Measurements from ENCODE around the gene CHORDC1.
A peak's percentile ranks its signal among the peaks of the same experiment; 100 is the strongest.

The CHORDC1 gene

DNA sequence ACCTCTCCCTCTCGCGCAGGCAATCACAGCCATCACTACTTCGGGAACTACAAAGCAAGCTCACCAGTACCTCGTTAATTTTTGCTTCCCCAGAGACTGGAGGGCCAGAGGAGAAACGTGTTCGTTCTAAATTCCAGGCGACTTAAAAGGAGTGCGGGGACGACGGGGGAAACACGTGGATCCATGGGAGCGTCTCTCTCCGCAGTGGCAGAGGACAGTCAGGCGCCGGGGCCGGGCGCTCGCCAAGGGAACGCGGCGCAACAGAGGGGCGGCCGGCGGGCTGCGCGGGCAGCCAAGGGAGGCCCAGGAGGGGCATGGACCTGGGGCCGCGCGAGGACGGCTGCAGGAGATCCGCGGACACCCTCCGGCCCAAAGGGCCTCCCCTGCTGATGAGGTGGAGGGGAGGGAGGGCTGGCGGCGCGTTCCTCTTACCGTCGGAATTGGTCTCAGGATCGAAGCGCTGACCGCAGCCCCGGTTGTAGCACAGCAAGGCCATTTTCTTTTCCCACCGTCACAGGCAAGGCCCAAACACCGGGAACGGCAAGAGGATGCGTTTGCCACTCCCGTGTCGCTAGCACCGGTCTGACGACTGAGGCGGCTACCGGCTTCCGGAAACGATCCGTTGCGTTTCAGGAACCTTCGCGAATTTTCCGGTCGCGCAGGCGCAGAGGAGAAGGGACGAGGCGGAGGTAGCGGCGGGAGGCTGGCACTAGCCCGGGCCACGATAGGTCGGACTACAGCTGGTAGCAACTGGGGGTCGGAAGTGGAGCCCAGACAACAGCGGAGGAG is at the start of gene CHORDC1:
CHORDC1 (minus strand) TSS at position 591 of the 789 bp plus-strand sequence; CDS start at position 496, 95 bp downstream.
- peak; percentile 87 to 97 (median 93) for DNase-seq

DNA sequence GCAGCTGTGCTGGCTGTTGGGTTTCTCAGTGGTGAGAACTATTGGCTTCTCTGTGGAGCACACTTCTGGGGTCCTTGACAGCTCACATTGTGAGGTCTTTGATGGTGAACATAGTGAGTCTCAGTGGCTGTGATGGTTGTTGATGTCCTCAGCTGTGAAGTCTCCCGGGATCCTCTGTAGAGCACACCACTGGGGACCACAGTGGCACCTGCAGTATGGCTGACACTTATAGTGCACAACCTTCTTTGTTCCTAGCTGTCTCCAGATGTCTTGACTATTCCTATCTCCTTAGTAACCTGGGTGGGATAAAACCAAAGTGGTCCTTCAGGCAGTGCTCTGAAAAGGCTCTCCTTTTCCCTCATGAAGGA is 34.3 kb upstream of the CHORDC1 start:
- no peak for DNase-seq

DNA sequence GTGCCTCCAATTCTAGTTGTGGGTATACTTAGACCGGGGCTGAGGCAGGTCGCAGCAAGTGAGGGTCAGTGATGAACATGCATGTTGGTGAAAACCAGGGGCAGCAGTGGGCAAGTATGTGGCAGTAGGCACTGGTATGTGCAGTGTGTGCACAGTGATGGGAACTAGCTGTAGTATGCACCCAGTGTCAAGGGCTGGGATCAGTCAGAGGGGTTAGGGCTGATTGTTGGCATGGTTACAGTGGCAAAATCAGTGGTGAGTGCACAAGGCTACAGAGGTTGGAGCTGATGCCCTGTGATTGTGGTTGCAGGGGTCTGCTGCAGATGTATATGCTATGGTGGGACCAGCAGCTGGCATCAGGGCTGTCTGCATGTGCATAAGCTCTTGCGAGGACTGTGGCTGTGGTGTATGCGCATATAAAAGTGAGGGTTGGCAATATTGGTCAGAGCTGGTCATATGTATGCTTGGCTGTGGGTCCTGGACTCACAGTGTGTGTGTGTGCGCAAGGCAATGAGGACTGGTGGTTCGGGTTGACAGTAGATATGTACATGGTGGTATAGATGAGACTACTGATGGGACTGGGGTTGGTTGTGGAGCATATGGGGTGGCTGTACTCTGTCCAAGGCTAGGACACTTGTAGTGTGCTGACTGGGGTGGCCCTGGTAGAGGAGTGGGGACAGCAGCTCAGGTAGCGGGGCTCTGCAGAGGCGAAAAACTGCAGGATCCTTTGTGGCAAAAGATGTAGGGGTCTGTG is 33.7 kb upstream of the CHORDC1 start:
- no peak for DNase-seq

DNA sequence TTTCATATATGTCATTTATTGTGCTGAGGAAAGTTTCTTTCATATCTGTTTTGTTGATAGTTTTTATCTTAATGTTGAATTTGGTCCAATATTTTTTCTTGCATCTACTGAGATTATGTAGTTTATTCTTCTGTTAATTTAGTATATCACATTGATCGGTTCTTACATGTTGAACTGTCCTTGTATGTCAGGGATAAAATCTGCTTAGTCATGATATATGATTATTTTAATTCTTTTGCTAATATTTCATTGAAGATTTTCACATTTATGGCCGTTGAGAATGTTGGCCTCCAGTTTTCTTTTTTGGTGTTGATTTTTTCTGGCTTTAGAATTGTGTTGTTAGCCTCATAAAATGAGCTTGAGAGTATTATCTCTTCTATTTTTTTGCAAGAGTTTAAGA is 31.2 kb upstream of the CHORDC1 start:
- no peak for DNase-seq

DNA sequence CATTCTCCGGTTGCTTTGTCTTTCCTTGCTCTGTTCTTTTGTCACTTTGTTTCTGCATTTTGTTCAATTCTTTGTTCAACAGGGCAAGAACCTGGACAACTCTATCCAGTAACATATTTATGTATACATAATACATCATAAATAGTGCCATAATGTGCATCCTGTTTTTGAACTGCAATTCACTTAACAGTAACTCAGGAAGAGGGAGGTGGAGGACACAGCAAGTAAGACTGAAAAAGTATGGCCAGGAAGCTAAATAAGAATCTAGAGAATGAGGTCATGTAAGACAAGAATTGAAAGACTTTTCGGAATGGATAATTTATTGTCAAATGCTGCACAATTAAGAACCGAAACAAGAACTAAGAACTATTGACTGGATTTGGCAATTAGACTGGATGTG is 29.2 kb upstream of the CHORDC1 start:
- no peak for DNase-seq

DNA sequence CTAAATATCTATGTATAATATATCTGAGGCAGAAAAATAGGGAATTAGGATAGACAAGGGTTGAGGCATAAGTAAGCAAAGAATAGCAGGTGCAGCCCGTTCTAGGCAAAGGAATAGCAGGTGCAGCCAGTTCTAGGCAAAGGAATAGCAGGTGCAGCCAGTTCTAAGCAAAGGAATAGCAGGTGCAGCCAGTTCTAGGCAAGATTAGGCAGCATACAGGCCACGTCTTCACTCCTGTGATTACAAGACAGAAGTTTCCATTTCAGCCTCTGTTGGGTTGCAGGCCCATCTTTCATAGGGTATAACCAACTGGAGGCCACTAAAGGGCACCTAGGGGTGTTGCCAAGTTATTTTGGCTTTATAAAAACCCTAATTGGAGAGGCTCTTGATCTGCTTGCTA is 28.8 kb upstream of the CHORDC1 start:
- peak in 2 of 3 experiments; percentile 13 to 61 for DNase-seq

DNA sequence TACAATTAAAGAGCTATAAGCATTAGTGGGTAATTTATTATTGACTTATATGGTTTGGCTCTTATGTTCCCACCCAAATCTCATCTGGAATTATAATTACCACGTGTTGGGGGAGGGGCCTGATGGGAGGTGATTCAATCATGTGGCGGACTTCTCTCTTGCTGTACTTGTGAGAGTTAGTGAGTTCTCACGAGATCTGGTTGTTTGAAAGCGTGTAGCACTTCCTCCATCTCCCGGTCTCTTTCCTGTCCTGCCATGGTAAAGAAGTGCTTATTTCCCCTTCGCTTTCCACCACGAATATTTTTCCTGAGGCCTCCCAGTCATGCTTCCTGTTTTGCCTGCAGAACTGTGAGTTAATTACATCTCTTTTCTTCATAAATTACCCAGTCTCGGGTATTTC is 28.1 kb upstream of the CHORDC1 start:
- DNase-seq: peak in 1 of 3 experiments; percentile 25

DNA sequence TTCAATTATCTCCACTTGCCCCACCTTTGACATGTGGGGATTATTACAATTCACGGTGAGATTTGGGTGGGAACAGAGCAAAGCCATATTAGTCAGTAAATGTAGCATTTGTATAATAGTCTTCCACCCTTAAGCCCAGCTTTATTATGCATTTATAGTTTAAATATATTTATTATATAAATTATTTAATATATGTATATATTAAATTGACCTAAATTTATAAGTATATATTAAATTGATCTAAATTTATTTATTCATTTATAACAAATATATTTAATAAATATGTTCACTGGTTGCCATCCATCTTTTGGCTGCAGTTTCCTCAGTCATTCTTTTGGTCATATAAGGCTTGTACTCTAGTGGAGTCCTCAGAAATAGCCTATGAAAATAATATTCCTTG is 23.6 kb upstream of the CHORDC1 start:
- DNase-seq: no peak

DNA sequence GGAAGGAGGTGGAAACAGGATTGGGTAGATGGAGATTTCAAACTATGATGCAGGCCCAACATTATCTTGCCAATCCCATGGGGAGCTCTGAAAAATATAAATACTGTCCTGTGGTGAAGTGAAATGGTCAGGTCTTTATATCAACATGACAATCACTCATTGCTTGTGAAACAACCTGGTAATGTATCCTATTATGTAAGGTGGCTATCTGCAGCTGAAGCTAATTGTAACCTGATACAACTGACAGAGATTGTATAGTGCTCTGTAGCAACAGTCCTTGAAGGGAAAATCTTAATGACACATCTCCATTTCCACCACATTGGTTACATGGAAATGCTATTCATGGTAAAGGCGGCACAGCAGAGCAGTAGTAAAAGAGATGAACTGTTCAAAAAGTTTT is 20.7 kb upstream of the CHORDC1 start:
- peak; percentile 23 to 84 (median 52) for DNase-seq

DNA sequence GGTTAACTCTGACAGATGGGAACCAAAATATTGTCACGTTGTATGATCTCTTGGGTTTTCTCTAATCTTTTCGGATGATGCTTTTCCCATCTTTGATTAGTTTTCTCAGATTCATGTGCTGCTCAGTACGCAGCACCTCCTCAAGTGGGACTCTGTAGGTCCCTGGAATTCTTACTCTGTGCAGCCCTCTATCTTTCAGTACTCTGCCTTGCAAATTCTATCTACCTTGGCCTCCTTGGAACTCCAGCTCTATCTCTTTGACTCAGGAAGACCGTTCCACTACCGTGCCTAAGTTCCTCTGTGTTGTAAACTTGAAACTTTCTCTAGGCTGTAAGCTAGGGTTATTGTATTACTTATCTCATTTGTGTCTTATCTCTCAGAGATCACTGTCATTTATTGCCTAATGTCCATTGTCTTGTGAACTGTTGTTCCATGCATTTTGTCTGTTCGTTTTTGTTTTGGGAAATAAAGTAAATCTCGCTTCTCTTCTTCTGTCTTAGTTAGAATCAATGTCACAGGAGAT is 20.1 kb upstream of the CHORDC1 start:
- no peak for DNase-seq

DNA sequence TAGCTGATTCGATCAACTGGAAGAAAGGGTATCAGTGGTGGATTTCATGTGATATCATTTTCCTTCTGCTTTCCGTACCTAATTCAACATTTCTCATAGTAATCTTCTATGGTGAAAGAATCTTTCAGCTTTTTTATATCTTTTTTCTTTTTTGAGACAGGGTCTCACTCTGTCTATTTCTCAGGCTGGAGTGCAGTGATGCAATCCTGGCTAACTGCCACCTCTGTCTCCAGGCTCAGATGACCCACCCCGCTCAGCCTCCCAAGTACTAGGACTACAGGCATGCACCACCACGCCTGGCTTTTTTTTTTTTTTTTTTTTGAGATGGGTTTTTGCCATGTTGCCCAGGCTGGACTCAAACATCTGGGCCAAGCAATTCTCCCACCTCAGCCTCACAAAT is 18.6 kb upstream of the CHORDC1 start:
- peak in 2 of 3 experiments; percentile 37 to 63 for DNase-seq

DNA sequence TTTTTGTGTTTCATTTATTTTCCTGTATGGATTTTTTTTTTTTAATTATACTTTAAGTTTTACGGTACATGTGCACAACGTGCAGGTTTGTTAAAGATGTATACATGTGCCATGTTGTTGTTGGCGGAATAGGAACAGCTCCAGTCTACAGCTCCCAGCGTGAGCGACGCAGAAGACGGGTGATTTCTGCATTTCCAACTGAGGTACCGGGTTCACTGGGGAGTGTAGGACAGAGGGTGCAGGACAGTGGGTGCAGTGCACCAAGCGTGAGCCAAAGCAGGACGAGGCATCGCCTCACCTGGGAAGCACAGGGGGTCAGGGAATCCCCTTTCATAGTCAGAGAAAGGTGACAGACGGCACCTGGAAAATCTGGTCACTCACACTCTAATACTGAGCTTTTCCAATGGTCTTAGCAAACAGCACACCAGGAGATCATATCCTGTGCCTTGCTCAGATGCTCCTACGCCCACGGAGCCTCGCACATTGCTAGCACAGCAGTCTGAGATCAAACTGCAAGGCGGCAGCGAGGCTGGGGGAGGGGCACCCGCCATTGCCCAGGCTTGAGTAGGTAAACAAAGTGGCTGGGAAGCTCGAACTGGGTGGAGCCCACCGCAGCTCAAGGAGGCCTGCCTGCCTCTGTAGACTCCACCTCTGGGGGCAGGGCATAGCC is 17.3 kb upstream of the CHORDC1 start:
- DNase-seq: peak in 2 of 3 experiments; percentile 72 to 86

DNA sequence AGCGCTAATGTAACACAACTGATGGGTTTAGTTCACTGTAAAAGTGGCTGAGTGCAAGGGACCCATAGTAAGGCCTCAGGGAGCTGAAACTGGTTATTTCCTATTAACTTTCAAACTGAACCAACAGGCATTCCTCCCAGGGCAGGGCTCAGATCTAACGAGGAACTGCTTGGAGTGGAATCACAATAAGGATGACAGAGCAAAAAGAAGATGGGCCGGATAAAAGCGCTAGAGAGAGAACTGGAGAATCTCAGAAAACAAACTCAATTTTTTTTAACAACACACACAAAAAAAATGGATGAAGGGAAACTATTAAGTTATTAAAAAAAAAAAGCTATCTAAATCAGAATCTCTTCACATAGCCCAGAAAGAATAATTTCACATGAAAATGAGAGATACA is 14.2 kb upstream of the CHORDC1 start:
- no peak for DNase-seq

DNA sequence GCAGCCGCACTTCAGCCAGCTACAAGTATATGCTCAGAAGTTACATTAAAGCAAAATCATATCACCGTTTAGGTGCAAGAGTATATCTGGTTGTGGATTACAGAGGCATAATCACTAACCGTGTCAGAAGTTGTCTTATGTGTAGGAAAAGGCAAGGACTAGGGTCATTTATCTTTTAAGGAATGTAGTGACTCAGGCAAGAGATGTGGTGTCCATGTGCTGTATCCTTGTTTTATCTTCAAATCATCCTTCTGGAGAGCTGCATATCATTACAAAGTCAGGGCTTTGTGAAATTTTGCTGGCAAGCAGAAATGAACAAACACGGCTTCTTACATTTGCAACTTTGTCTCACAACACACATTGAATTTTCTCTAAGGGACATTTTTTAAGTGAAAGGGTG is 12.7 kb upstream of the CHORDC1 start:
- DNase-seq: no peak

DNA sequence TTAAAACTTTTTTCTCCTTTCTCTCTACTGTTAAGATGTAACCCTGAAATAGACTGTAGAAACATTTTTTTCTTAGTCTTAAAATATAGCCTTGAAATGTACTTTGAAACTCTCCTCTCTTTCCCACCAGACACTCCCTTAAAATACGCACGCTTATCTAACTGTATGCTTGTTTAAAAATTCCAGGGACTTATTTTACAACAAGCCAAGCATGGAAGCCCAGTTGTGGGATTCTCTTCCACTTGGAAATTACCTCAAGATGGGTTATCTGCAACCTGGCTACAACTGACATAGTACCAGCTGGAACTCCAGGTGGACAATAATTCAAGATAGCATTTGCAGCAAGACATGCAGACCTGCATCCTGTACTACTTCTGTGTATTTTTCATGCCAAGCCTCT is 12.1 kb upstream of the CHORDC1 start:
- DNase-seq: no peak

DNA sequence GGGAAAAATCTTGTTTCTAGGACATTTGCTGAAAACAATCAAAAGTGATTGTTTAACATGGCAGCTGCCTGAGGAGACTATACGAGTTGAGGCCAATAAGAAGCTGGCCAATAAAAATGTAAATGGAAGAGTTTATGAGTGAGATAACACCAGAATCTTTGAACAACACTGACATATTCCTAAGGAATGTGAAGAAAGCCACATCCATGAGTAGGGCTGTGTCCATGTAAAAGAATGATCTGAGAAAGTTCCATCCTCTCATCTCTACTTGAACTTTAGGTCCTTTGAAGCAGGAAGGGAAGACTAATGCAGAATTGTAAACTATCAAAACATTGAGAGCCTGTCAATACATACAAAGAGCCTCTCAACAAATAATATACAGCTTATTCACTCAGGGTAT is 6.9 kb upstream of the CHORDC1 start:
- DNase-seq: no peak

DNA sequence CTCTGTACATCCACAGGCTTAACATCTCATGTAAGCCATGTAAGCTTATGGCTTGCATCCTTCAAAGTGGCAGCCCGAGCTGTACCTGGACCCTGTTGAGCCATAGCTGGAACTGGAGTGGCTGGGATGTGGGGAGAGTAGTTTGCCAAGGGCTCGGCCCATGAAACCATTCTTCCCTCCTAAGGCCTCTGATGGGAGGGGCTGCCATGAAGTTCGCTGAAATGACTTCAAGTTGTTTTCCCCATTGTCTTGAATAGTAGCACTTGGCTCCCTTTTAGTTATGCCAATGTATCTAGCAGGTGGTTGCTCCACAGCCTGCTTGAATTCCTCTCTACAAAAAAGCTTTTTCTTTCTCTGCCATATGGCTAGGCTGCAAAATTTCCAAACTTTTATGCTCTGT is 5.2 kb upstream of the CHORDC1 start:
- no peak for DNase-seq

DNA sequence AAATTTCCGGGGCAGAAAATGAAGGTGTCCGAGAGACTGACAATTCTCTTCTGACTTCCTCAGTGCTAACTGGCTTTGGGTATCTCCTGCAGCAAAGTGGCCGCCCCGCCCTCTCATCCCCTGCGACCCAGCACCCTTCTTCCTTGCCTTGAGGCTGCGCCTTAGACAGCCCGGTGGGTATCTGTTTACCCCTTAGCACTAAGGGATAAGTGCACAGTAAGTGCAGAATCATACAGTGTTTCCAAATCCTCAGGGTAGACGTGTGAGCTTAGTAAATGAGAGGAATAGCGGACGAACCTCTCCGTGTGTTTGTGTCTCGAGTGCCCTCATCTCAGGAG is 368 bp upstream of the CHORDC1 start:
- peak in 1 of 3 experiments; percentile 56 for DNase-seq

DNA sequence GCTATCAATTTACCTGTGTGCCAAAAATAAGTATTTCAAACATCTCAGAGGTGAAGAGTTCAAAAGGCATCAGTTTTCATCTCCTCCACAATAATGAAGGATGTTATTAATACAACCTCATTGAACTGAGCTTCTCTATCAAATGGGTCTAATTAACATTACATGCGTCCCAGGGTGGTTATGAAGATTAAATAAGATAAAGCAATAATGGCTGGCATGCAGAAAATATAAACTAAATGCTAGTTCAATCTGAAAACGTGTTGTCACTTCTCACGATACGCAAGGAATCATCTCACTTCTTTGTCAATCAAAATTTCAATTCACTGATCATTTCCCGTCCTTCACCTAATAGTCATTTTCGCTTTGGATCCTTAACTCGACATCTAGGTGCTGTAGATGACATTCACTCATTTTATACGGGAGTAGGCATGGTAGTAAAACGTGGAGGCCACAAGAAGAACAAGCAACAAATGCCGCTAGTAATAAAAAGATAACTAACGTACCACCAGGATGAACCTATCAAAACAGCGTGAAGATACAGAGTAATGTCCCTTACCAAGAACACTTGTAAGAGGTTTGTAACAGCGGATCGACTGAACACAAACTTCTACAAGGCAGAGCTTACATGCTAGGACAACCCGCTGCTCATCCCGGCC is 918 bp downstream of the CHORDC1 start:
- DNase-seq: no peak

DNA sequence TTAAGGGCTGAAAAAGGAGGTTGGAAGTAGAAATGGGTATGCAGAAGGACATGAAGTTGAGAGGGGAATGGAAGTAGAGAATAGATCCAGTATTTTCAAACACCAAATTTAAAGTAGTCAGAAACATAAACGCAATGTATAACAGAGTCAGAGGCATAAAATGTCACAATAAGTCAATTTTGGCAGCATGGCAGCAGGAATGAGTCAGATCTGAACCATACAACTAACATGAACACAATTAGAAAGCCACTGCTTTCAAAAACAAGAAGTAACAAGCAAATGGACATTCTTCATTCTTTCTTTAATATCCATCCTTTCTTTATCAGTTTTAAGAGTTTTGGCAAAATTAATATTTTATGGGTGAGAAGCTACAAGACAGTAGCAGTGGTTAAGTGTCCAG is 2.5 kb downstream of the CHORDC1 start:
- DNase-seq: no peak

DNA sequence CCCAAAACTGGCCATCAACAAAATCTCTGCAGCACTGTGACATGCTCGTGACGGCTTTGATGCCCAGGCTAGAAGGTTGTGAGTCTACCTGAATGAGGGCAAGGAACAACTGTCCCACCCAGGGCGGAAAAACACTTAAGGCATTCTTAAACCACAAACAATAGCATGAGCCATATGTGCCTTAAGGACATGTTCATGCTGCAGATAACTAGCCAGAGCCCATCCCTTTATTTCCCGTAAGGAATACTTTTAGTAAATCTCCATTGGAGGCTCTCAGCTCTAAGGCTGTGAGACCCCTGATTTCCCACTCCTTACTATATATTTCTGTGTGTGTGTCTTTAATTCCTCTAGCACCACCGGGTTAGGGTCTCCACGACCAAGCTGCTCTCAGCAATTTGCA is 3.4 kb downstream of the CHORDC1 start:
- DNase-seq: no peak

DNA sequence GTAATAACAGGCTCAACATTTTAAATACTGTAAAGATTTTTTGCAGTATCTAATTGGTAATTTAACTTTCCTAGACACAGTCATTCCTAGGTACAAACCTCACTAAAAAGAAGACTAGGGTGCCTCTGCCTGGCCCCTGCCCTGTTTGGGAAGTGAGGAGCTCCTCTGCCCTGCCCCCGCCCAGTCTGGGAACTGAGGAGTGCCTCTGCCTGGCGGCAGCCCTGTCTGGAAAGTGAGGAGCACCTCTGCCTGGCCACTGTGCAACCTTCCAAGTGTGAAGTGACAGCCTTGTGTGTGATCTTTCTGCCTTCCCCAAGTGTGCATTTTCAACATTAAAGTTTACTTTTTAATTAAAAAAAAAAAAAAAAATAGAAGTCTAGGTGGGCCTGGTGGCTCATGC is 4.2 kb downstream of the CHORDC1 start:
- DNase-seq: no peak

DNA sequence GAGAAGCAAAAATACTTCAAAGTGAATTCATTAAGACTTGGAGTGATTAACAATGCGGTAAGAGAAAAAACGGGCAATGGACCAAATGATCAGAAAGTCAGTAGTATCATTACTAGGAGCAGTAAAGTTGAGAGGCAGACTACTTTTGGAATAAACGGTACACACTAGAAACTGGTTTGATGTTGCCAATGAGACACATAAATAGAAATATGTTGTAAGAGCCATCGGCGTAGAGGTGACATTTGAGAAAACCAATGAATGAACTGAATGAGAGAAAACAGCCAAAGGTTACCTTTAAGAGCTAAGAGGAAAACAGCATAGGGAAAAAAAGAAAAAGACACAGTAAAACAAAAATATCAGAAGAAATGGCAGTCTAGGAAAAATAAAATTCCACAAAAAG is 6.2 kb downstream of the CHORDC1 start:
- DNase-seq: no peak

All from NCI-H1417 (cell line).